Activated CD4-positive, alpha-beta T cell treated with anti-CD3 and anti-CD28 coated beads, Interleukin-2, Interleukin-6, amounts not matched to agents 100 ng/mL and 50 ng/mL, durations not matched to agents 16 hours and 8 hours (primary cell): ENCODE results near the gene FHAD1.
"Not testable (repeated sequence)": the region's sequence is repeated elsewhere in the genome, so short reads cannot be mapped to it uniquely, and the experiment has no call there.

Source experiments
- DNase-seq: peaks from one replicate; pipeline ENCODE4 v3.0.0-alpha.2; 2020

The FHAD1 gene

DNA sequence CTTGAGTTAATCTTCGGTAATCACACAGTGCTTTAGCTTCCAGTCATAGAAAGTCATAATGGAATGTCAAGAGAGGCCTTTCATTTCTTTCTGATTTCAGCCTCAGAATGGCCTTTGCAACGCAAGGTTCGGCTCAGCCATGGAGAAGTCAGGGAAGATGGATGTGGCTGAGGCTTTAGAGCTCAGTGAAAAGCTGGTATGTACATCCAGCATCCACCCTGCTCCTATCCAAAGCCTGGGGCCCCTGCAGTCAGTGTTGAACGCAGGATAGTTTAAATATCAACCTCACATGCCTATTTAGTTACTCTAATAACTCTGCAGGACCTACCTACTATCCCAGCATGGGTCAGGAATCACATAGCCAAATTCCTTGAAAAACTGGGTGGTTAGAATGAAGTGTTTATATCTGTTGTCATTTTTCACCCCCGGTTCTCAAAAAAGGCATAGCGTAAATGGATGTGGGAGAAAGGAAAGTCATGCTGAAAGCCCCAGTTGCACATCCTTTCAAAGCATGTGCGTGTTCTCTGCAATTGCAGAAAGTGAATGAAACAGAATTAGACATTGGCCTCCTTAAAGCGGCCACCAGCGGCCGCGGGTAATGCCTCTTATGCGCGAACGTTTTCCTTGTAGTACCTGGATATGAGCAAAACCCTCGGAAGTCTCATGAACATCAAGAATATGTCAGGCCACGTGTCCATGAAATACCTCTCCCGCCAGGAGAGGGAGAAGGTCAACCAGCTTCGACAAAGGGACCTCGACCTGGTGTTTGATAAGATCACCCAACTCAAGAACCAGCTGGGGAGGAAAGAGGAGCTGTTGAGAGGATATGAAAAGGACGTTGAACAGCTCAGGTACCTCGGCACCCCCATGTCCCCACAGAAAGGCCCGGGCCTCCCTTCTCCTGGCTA is 133.8 kb downstream of the FHAD1 start:
- DNase-seq, result no peak

GRCh38 chr1:15381805-15382204 is 134.8 kb downstream of the FHAD1 start:
- no peak for DNase-seq

DNA sequence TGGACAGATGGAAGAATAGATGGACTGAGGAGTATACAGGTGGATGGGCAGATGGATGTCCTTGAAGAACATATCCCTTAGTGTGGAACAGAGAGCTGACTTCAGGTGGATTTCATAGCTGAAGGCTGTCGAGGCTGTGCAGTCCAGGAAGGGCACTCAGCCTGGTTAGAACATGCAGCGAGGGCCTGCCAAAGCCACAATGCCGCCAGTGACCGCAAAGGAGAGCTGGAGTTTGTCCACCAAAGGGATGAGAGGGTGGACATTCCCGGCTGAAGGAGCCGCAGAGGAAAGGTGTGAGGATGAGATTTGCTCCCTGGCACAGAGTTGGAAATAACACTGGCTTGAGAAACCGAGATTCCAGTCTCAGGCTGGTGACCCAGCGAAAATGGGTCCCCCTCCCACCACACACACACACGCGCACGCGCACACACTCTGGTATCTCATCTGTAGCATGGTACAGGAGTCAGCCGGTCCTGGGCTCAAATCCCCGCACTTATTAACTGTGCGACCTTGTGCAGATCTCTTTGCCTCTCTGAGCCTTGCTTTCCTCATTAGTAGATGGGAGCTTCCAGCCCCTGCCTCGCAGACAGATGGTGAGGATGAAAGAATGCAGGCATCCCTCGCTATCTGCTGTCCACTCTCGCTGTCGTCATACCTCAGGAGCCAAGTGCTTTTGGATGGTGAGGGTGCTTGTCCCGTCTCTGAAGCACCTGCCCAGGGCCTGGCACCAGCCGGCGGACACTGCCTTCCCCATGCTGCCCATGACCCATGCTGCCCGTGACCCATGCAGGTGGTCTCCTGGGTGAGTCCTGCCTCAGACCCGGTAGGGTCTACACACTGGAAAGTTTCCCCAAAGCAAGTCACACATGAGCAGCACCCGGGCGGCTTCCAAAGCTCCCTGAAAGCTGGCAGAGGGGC is 135.8 kb downstream of the FHAD1 start:
- no peak for DNase-seq

- no peak for DNase-seq
Measured at GRCh38 chr1:15383810-15384209, 136.8 kb downstream of the FHAD1 start.

DNA sequence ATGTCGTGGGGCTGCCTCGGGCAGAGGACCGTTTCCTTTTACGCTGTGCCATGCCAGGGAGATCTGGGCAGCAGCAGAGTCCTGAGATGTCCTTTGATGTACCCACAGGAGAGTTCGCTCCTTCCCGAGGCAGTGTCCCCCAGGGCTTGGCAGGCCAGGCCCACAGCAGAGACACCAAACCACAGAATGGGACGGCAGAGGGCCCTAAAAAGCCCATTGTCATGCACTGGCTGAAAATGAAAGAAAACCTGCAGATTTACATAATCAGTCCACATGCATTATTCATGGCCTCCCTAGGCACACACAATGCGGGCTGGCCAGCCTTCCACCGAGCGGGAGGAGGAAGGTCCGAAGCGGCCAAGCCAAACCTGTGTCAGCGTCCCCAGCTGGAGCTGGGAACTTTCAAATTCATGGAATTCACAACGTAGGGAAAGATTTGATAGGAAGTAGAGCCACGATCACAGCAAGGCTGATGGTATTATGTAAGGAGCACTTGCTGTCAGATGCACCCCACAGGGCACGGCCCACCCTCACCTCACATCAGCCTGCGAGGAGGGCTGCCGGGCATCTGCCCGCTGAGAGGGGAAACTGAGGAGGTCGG is 137.4 kb downstream of the FHAD1 start:
- no peak for DNase-seq

GRCh38 chr1:15385420-15385819 is 138.4 kb downstream of the FHAD1 start:
- DNase-seq, result no peak

DNA sequence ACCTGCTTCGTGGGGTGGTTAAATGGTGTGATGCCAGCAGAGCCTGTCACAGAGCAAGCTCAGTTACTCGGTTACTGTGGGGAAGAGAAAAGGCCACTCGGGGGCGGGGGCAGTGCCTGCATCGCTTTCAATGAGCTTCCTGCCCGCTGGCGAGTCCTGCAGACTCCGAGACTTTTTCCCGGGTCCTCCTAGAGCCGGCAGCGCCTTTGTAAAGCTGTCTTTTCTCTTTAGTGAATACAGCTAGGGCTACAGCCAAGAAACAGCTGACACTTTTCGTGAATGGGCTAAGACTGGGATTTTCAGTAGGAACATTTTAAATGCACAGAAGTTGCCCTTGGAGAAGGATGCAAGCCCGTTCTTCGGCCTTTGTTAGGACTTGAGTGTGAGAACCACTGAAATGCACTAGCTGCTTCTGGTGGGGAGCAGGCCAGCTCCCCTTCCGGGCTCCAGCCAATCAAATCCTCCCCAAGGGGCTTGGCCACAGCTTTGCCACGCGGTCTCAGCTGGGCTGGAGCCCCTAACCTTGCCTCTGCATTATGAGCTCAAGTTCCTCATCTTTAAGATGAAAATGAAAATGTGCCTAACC is 139.2 kb downstream of the FHAD1 start:
- no peak for DNase-seq

DNA sequence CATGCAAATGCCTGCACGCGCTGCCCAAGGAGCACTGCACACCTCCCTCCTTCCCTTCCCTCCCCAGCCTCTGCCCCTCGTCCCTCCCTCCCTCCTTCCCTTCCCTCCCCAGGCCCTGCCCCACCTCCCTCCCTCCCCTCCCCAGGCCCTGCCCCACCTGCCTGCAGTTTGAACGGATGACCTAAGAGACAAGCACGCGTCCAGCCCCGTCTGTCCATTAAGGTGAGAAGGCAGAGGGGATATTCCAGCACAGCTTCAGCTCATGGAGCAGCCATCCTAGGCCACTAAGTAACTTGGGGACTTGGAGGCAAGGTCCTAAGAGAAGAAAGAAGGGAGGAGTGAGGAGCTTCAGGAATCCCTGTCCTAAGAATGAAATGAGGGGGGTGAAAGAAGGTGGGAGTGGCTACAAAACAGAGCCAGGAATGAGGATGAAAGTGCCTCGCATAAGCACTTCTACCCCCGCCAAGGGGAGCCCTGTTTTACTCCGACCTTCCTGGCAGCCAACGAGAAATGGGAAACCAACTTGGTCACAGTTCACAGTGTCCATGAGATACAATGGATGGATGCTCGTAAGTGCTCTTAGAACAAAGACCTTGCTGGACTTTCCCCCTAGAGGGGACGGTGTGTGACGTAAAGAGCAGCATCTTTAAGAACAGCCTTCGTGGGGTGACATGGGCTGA is 141.3 kb downstream of the FHAD1 start:
- no peak for DNase-seq

GRCh38 chr1:15389828-15390227 is 142.8 kb downstream of the FHAD1 start:
- not testable (repeated sequence) for DNase-seq

DNA sequence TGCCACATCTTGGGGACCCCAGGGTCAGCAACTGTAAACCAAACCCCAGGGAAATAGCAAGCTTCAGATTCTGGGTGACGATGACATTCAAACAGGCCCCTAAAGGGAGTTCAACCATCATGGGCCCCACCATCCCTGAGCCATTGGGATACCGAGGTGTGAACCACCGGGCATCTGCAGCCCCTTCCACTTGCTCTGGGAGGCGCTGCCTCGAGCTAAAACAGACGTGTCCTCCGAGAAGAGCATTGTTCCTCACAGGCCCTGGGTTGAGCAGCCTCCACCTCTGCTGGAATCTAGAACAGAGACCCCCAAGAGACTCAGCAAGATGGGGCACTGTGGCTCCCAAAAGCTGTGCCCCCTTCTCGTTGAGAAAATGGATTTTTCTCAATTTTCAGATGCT is 143.6 kb downstream of the FHAD1 start:
- DNase-seq, result no peak

DNA sequence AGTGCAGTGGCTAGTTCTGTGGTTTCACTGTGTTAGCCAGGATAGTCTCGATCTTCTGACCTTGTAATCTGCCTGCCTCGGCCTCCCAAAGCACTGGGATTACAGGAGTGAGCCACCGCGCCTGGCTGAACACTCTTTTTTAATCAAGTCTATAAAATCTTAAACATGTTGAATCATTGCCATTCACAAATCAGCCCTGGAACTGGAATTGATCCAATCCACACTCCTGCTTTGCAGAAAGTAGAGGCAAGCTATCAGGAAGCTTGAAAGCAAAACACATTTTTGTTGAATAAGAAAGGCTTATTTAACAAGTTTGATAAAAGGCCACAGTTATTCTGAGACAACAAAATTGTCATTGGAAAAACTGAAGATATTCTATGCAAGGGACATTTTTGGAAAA is 144.3 kb downstream of the FHAD1 start:
- no peak for DNase-seq

DNA sequence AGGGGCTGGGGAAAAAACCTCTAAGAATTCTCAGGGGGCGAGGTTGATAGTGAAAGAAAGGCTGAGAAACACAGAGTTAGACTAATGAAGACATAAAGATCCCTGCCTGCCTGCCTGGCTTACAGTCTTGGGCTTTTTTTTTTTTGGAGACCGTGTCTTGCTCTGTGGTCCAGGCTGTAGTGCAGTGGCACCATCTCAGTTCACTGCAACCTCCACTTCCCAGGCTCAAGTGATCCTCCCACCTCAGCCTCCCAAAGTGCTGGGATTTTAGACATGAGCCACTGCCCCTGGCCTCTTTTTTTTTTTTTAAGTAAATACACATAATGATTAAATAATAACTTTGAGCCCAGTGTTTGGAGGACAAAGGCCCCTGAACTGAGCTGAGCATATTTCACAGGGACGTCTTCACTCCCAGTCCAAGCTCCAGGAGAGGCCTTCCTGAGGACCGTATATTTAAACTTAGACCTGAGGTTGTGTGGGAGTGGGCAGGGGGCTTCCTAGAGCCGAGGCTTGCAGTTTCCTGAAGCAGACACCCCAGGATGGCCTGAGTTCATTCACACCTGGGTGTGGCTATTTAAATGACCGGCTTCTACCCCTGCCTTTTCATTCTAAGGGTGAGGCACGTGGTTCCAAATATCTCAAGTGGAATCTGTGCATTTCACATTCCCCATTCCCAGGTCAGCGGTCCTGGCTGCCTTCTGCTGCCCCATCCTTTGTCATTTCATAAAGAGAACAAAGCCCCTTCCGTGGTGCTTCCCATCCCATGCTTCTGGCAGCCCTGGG is 146.6 kb downstream of the FHAD1 start:
- DNase-seq, result no peak

DNA sequence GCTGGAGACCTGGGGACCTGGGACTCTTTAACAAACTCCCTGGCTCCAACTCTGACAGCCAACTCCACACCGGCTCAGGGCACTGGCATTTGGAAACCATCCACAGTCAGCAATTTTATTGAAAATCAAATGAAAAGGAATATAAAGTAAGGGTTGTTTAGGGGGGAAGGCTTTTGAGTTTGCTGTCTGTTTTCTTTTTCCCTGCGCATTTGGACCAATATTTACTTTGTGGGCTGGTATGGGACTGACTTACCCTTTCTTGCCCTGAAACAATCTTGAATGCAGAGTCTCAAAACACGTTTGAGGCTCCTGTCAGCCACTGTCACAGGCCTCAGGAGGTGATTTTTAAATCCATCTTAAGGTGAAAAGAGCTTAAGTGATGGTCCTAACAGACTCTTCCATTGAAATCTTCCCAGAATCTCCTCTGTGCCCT is 147.3 kb downstream of the FHAD1 start:
- DNase-seq, result no peak

GRCh38 chr1:15397236-15397635 is 150.2 kb downstream of the FHAD1 start:
- no peak for DNase-seq

- no peak for DNase-seq
Measured at GRCh38 chr1:15399710-15400109, 152.7 kb downstream of the FHAD1 start.

GRCh38 chr1:15400627-15401026 is 153.6 kb downstream of the FHAD1 start:
- no peak for DNase-seq

- no peak for DNase-seq
Measured at GRCh38 chr1:15401391-15402055, 154.5 kb downstream of the FHAD1 start.

DNA sequence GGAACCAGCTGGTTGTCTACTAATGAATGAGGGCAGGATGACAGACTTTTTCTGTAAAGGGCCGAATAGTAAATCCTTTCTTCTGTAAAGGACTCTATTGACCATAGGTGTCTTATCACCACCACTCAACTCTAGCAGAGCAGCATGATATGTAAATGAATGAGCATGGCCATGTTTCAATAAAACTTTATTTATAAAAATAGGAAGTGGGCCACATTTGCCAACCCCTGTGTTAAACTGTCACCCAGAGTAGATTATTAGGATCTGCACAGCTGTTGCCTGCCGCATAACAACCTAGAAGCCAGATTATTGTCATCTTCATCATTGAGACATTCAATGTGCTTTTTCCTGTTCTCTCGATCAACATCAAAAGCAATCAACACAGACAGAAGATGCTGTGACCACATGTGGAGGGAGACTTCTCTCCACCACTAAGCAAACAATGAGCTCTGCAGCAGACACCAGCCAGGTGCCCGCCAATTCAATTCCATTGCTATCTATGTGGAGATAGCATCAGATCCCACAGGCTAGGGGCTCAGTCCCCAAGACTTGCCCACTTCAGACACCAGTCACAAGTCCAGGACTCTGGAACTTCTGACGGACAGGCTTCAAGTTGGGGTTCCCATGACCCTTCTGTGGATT is 155.9 kb downstream of the FHAD1 start:
- DNase-seq, result no peak

DNA sequence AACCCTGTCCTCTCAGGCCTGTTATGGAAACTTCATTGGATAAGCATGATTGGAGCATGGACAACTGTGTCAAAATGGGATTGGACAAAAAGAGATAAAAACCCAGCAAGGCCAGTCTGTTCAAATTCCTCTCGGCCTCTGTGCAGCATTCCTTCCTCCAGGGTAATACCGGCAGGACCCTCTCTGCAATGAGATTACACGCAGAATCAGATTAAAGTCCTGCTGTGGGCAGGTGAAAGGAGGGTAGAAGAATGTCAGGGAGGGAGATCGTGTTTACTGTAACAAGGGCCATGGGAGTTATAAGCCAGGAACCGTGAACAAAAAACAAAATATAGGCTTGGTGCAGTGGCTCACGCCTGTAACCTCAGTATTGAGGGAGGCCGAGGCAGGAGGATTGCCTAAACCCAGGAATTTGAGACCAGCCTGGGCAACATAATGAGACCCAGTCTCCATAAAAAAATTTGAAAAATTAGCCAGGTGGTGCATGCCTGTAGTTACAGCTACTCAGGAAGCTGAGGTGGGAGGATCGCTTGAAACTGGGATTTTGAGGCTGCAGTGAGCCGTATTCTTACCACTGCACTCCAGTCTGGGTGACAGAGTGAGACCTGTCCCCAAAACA is 157.0 kb downstream of the FHAD1 start:
- no peak for DNase-seq
